Kidney tubule cell (primary cell): ENCODE results near the gene TJP1.
"Not testable (repeated sequence)": the region's sequence is repeated elsewhere in the genome, so short reads cannot be mapped to it uniquely, and the experiment has no call there.

Experiments
- DNase-seq: peaks from one replicate; pipeline ENCODE4 v3.0.0-alpha.2; 2018; ENCODE audit warnings: low spot score

The TJP1 gene

GRCh38 chr15:29838352-29839010 is 16.2 kb upstream of the TJP1 start:
- no peak for DNase-seq

- no peak for DNase-seq
These were observed 13.0 kb upstream of the TJP1 start for GRCh38 chr15:29835301-29835700.

- DNase-seq, result no peak
These were observed 10.4 kb upstream of the TJP1 start for GRCh38 chr15:29832709-29833108.

GRCh38 chr15:29826908-29827820 is 4.9 kb upstream of the TJP1 start:
- no peak for DNase-seq

GRCh38 chr15:29825227-29825626 is 3.0 kb upstream of the TJP1 start:
- DNase-seq, result no peak

GRCh38 chr15:29822684-29823459 is 604 bp upstream of the TJP1 start:
- peak; percentile 89 for DNase-seq

GRCh38 chr15:29821416-29822099 is 710 bp downstream of the TJP1 start:
- DNase-seq, result peak; percentile 92

- DNase-seq, result peak; percentile 26
These were observed 1.7 kb downstream of the TJP1 start for GRCh38 chr15:29820394-29821154.

GRCh38 chr15:29819979-29820378 is 2.3 kb downstream of the TJP1 start:
- no peak for DNase-seq

- DNase-seq, result peak; percentile 25
These were observed 4.1 kb downstream of the TJP1 start for GRCh38 chr15:29818141-29818540.

- not testable (repeated sequence) for DNase-seq
These were observed 4.8 kb downstream of the TJP1 start for GRCh38 chr15:29817455-29817854.

- DNase-seq, result peak; percentile 77
These were observed 7.1 kb downstream of the TJP1 start for GRCh38 chr15:29815000-29815710.

- DNase-seq, result no peak
These were observed 9.3 kb downstream of the TJP1 start for GRCh38 chr15:29813009-29813408.

- peak; percentile 46 for DNase-seq
These were observed 9.9 kb downstream of the TJP1 start for GRCh38 chr15:29812384-29812694.

- no peak for DNase-seq
These were observed 10.4 kb downstream of the TJP1 start for GRCh38 chr15:29811691-29812383.

GRCh38 chr15:29805708-29806104 is 16.6 kb downstream of the TJP1 start:
- DNase-seq, result no peak

GRCh38 chr15:29805043-29805707 is 17.1 kb downstream of the TJP1 start:
- peak; percentile 52 for DNase-seq

- no peak for DNase-seq
These were observed 19.9 kb downstream of the TJP1 start for GRCh38 chr15:29802411-29802810.
